Measurements from ENCODE around the gene AP1S3.

DNA sequence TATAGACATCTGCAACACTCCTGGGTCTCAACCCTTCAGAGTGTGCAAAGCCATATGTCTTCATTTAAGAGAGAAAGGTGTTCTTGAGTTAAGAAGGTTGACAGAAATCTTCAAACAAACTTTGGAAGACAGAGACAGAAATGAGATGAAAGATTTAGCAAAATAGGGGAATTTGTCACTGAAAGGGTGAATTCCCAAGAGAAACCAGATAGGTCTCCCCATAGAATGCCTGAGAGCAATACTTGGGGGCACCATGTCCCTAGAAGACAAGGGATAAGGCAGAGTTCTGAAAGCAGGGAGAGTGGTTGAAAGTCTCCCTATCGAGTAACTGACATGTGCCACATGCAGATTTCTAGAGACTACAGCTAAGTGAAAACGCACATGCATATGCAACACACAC, 50.0 kb downstream of the AP1S3 start:
- TF ChIP-seq, protein P1, sequence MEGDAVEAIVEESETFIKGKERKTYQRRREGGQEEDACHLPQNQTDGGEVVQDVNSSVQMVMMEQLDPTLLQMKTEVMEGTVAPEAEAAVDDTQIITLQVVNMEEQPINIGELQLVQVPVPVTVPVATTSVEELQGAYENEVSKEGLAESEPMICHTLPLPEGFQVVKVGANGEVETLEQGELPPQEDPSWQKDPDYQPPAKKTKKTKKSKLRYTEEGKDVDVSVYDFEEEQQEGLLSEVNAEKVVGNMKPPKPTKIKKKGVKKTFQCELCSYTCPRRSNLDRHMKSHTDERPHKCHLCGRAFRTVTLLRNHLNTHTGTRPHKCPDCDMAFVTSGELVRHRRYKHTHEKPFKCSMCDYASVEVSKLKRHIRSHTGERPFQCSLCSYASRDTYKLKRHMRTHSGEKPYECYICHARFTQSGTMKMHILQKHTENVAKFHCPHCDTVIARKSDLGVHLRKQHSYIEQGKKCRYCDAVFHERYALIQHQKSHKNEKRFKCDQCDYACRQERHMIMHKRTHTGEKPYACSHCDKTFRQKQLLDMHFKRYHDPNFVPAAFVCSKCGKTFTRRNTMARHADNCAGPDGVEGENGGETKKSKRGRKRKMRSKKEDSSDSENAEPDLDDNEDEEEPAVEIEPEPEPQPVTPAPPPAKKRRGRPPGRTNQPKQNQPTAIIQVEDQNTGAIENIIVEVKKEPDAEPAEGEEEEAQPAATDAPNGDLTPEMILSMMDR (IDR thresholded peaks at IDR 0.05) = no peak
- no peak for TF ChIP-seq POLR2A (IDR thresholded peaks at IDR 0.05)
